Activated CD4-positive, CD25-positive, alpha-beta regulatory T cell treated with anti-CD3 and anti-CD28 coated beads, Interleukin-2, amount 50 U/mL, for 24 hours (primary cell): Measurements from ENCODE around the gene OR10H3.
"Not testable (repeated sequence)": the region's sequence is repeated elsewhere in the genome, so short reads cannot be mapped to it uniquely, and the experiment has no call there.

ENCODE experiments used
- ATAC-seq, 2 donors: fragments of 150-1000 bp; cut with Tn5 transposase; one replicate each; pipeline ENCODE4 v1.10.0; 2021; ENCODE audit warnings: mild to moderate bottlenecking in 1 of 2, moderate library complexity in 1 of 2

OR10H3 gene

DNA sequence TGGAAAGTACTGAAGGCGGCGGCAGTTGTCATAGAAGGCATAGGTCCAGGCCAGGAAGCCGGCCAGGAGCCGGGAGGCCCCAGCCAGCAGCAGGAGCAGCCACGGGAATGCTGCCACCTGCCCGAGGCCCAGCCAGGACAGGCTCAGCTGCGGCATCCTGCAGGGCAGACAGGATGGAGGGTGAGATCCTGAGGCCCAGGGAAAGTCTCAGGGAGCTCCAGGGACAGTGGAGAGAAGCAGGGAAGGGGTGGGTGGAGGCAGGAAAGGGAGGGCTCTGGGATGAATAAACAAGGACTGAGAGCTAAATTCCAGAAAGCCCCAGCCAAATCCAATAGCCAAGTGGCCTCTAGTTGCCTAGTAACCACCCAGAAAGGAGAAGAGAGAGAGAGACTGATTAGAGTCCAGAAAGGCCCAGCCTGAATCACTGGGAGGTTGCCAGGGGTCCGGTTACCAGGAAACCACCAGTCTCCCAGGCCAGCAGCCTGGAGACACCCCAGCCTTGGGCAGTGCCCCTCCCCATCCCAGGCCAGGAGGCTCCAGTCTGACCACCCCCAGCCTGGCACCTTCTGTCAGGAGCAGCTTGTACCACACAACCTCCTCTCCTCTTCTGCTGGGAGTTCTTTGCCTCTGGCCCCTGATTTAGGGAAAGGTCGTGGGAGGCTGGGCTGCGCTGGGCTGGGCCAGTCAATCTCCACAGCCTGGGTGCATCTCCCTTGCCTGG lies 42.1 kb downstream of the OR10H3 start:
- no peak for ATAC-seq

DNA sequence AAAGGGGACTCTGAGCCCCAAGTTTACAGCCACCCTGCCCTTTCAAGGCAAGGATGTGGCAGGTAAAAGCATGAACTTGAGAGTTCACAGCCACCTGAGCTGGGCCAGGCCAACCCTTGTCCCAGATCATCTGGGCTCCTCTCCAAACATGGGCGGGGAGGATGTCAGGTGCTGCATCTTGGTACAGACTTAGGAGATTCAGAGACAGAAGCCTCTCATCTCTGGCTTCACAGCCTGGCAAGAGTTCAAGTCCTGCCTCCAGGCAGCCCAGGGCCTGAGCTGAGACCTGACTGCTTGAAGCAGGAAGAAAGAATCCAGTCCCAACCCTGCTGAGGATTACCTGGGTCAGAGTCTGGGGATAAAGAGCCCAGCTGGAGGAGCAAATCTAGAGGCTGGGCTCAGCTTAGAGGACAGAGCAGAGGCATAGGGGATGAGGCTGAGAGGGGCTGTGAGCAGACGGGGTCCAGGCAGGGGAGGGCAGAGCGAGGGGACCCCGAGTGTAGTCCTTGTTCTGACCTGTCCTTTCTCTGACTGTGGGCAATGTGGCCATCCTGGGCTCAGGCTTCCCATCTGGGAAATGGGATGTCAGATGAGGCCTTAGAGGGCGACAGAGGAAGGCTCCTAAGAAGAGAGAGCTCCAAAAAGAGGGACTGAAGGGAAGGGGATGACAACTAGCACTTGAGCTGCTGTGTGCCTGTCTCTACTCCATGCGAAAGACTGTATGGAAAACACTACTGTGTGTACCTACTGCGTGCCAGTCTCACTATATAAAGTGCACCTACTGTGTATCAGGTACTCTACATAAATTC lies 43.0 kb downstream of the OR10H3 start:
- ATAC-seq: no peak

DNA sequence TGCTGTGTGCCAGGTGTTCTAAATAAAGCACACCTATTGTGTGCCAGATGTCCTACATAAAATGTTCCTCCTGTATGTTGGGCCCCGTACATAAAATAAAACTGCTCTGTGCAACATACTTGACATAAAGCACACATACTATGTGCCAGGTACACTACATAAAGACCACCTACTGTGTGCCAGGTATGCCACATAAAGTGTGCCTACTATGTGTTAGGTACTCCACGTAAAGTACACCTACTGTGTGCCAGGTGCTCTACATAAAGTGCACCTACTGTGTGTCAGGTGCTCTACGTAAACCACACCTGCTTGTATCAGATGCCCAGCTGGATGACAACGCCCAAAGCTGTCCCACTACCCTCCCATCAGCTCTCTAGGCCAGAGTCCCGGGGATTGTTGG lies 43.9 kb downstream of the OR10H3 start:
- ATAC-seq: no peak

DNA sequence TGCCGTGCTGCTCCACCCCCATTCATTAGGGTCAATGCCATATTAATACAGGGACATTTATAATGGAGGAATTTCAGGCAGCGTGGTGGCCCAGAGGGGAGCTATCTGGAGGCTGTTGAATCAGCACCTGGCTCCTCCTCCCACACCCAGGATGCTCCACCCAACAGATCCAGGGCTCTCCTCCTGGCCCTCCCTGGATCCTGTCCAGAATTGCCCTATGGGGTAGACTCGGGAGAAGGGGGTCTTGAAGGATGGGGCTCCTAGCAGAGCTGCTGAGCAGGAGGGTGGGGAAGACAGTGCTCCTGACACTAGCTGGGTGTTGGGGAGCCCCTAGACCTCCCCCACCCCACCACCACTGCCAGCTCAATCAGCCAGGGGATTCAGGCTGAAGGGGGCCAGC lies 44.4 kb downstream of the OR10H3 start:
- ATAC-seq: no peak

DNA sequence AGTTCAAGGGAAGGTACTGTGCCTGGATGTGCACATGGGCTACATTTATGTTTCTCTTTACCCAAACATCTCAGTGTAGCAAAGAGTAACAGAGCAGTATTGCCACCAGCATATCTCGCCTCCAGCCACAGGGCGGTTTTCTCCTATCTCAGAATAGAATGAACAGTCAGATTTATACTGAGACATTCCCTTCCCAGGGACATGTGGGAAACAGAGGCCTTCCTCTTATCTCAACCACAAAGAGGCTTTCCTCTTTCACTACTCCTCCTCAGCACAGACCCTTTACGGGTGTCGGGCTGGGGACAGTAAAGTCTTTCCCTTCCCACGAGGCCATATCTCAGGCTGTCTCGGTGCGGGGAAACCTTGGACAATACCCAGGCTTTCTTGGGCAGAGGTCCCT lies 45.1 kb downstream of the OR10H3 start:
- not testable (repeated sequence) for ATAC-seq

DNA sequence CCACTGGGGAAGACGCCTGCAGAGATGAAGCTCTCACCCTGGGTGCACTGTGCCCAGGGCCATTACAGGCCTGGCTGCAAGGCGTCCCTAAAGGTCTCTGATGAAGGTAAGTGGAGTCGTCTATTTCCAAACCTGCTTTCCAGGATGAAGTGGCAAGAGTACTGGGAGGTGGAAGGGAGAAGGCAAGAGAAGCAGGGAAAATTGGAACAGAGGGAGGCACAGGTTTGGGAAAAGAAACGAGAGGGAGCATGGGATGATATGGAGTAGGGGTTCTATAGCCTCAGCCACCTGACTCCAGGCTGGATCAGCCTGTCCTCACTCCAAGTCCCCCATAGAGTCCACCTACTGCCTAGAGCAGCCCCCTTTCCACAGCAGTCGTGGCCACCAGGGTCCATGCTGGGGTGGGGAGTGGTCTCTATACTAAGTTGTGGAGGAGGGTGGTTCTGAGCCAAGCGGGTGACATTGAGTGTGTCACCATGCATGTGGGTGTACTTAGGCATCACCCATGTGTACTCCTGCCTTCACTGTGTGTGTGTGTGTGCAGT lies 49.9 kb downstream of the OR10H3 start, which contains the start of gene OR10H5:
OR10H5 (plus strand) TSS at position 51 of the 545 bp plus-strand sequence. CDS start 6,388 bp downstream, outside the sequence.
- ATAC-seq: no peak

DNA sequence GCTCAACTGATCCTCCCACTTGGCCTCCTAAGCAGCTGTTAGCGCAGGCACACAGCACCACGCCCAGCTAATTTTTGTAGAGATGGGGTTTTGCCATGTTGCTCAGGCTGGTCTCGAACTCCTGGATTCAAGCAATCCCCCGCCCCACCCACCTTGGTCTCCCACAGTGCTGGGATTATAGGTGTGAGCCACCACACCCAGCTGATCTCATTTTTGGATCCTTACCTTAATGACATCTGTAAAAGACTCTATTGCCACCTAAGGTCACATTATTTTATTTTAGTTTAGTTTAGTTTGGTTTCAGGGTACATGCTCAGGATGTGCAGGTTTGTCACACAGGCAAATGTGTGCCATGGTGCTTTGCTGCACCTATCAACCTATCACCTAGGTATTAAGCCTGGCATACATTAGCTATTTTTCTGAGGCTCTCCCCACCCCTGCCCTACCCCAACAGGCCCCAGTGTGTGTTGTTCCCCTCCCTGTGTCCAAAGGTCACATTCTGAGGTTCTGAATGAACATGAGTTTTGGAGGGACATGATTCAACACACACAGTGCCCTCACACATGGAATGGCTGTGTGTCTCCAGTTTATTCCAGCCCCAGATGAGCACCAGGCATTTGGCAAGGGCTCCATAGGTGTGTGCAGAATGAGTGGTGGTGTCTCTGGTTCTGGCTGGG lies 50.9 kb downstream of the OR10H3 start:
- ATAC-seq: no peak

DNA sequence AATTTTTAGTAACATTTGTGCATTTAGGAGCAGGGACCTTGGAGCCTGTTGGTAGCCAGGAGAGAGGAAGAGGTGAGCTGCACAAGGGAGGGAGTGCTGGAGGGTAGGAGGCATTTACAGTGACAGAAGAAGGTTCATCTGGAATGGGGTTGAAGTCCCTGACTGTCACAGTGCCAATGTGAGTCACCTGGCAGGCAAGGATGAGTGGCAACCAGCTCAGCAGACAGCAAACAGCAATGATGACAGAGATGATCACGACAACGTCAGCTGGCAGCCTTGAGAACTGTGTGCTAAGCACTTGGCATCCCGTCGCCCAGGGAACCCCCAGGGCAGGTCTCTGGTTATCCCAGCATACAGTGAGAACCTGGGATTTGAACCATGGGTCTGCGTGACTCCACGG lies 52.3 kb downstream of the OR10H3 start:
- no peak for ATAC-seq
